SK-N-SH treated with all-trans-retinoic acid at 6 μM for 48 hours (cell line): ENCODE measurements around the gene SORCS3.

ENCODE experiments used
- ATAC-seq: fragments of 200-7000 bp; cut with Tn5 transposase; 3 replicates; pipeline ENCODE4 v1.9.1; 2020; ENCODE audit warnings: mild to moderate bottlenecking, moderate library complexity
- ARNTL ChIP-seq: fragments of 450-650 bp; formaldehyde crosslinking; IDR thresholded peaks from 2 replicates; pipeline ENCODE4 v1.5.0; 2020; ENCODE audit warnings: low read depth, mild to moderate bottlenecking, moderate library complexity, borderline replicate concordance
- BACH2 ChIP-seq: fragments of 250-450 bp; sonication (Bioruptor Pico); IDR thresholded peaks from 2 replicates; pipeline ENCODE4 v1.9.0; 2021; ENCODE audit warnings: mild to moderate bottlenecking, borderline replicate concordance
- CSDC2 ChIP-seq: fragments of 250-450 bp; sonication (Bioruptor Pico); IDR thresholded peaks from 2 replicates; pipeline ENCODE4 v1.5.0; 2020; ENCODE audit warnings: mild to moderate bottlenecking, moderate library complexity
- CSRNP3 ChIP-seq: fragments of 250-450 bp; sonication (Bioruptor Pico); IDR thresholded peaks from 2 replicates; pipeline ENCODE4 v1.5.1; 2021; ENCODE audit warnings: mild to moderate bottlenecking, moderate library complexity
- ESRRG ChIP-seq: fragments of 250-450 bp; sonication (Bioruptor Pico); IDR thresholded peaks from 2 replicates; pipeline ENCODE4 v1.6.1; 2021; ENCODE audit warnings: mild to moderate bottlenecking
- GLIS3 ChIP-seq: fragments of 250-450 bp; sonication (Bioruptor Pico); IDR thresholded peaks from 2 replicates; pipeline ENCODE4 v1.5.0; 2020; ENCODE audit warnings: mild to moderate bottlenecking, moderate library complexity
- ISL1 ChIP-seq: fragments of 250-450 bp; sonication (Bioruptor Pico); IDR thresholded peaks from 2 replicates; pipeline ENCODE4 v2.1.2; 2022; ENCODE audit warnings: mild to moderate bottlenecking, moderate library complexity
- OSR1 ChIP-seq: fragments of 250-450 bp; sonication (Bioruptor Pico); IDR thresholded peaks from 2 replicates; pipeline ENCODE4 v1.8.0; 2022; ENCODE audit warnings: moderate library complexity, mild to moderate bottlenecking, inconsistent platforms
- POU6F1 ChIP-seq: fragments of 250-450 bp; sonication (Bioruptor Pico); IDR thresholded peaks from 2 replicates; pipeline ENCODE4 v1.8.0; 2021; ENCODE audit warnings: low read depth, mild to moderate bottlenecking, moderate library complexity, borderline replicate concordance
- PPARA ChIP-seq: fragments of 250-450 bp; sonication (Bioruptor Pico); IDR thresholded peaks from 2 replicates; pipeline ENCODE4 v1.5.0; 2020; ENCODE audit warnings: mild to moderate bottlenecking, borderline replicate concordance
- RARB ChIP-seq: fragments of 250-450 bp; sonication (Bioruptor Pico); IDR thresholded peaks from 2 replicates; pipeline ENCODE4 v1.8.0; 2021; ENCODE audit warnings: mild to moderate bottlenecking, moderate library complexity
- SNAI2 ChIP-seq: fragments of 250-450 bp; sonication (Bioruptor Pico); IDR thresholded peaks from 2 replicates; pipeline ENCODE4 v1.5.0; 2020; ENCODE audit warnings: mild to moderate bottlenecking, moderate library complexity
- TCF4 ChIP-seq: fragments of 250-450 bp; sonication (Bioruptor Pico); IDR thresholded peaks from 2 replicates; pipeline ENCODE4 v1.8.0; 2021; ENCODE audit warnings: mild to moderate bottlenecking, moderate library complexity, borderline replicate concordance
- TOX ChIP-seq: fragments of 250-450 bp; sonication (Bioruptor Pico); IDR thresholded peaks from 2 replicates; pipeline ENCODE4 v1.8.0; 2021; ENCODE audit warnings: mild to moderate bottlenecking, moderate library complexity, borderline replicate concordance
- TSHZ2 ChIP-seq: fragments of 250-450 bp; sonication (Bioruptor Pico); IDR thresholded peaks from 2 replicates; pipeline ENCODE4 v1.5.0; 2020; ENCODE audit warnings: mild to moderate bottlenecking, moderate library complexity
- ZC3H10 ChIP-seq: fragments of 250-450 bp; sonication (Bioruptor Pico); IDR thresholded peaks from 2 replicates; pipeline ENCODE4 v1.5.1; 2021; ENCODE audit warnings: mild to moderate bottlenecking, moderate library complexity
- ZFP30 ChIP-seq: fragments of 450-650 bp; formaldehyde crosslinking; IDR thresholded peaks from 2 replicates; pipeline ENCODE4 v1.5.0; 2022; ENCODE audit warnings: mild to moderate bottlenecking, moderate library complexity
- ZNF565 ChIP-seq: fragments of 450-650 bp; formaldehyde crosslinking; conservative IDR thresholded peaks from 2 replicates; pipeline ENCODE4 v1.5.0; 2020; ENCODE audit warnings: low read depth, mild to moderate bottlenecking, moderate library complexity
- ZNF70 ChIP-seq: fragments of 450-650 bp; formaldehyde crosslinking; IDR thresholded peaks from 2 replicates; pipeline ENCODE4 v1.5.0; 2020; ENCODE audit warnings: mild to moderate bottlenecking, moderate library complexity
- ZNF8 ChIP-seq: fragments of 450-650 bp; formaldehyde crosslinking; IDR thresholded peaks from 2 replicates; pipeline ENCODE4 v1.5.0; 2020; ENCODE audit warnings: mild to moderate bottlenecking, moderate library complexity
- TF ChIP-seq, protein P1 (sequence below): fragments of 250-450 bp; sonication (Bioruptor Pico); IDR thresholded peaks from 2 replicates; pipeline ENCODE4 v1.5.1; 2020; ENCODE audit warnings: low read depth, mild to moderate bottlenecking, moderate library complexity
- TF ChIP-seq, protein P2 (sequence below): fragments of 250-450 bp; sonication (Bioruptor Pico); IDR thresholded peaks from 2 replicates; pipeline ENCODE4 v1.8.0; 2020; ENCODE audit warnings: mild to moderate bottlenecking, moderate library complexity, borderline replicate concordance

The SORCS3 gene

DNA sequence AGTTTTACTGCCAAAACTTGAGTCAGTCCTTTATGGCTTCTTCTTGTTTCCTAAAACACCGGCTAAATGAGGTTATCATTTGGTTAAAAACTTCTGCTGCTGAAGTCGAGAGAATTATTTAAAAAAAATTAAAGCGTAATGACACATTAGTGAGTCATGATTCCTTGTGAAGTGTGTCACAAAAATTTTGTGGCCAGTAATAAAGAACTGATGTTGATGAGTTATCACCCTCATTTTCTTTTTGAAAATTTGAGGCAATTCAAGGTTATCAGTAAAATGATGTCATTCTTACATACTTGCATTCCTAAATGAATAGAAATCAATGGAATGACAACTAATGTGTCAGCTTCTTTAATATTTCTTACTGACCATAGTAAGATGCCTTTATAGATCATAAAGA, 427.4 kb downstream of the SORCS3 start:
- TF ChIP-seq ZNF565 (no peak), SNAI2 (CRISPR knock-in tag) (no peak), CSRNP3 (CRISPR knock-in tag) (no peak), TOX (no peak), OSR1 (CRISPR knock-in tag) (no peak), RARB (no peak), GLIS3 (no peak), ISL1 (CRISPR knock-in tag) (no peak), ESRRG (CRISPR knock-in tag) (no peak), ZNF8 (no peak), TSHZ2 (no peak), ZNF70 (CRISPR knock-in tag) (no peak), PPARA (CRISPR knock-in tag) (no peak)
- TF ChIP-seq, protein P1, sequence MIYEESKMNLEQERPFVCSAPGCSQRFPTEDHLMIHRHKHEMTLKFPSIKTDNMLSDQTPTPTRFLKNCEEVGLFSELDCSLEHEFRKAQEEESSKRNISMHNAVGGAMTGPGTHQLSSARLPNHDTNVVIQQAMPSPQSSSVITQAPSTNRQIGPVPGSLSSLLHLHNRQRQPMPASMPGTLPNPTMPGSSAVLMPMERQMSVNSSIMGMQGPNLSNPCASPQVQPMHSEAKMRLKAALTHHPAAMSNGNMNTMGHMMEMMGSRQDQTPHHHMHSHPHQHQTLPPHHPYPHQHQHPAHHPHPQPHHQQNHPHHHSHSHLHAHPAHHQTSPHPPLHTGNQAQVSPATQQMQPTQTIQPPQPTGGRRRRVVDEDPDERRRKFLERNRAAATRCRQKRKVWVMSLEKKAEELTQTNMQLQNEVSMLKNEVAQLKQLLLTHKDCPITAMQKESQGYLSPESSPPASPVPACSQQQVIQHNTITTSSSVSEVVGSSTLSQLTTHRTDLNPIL, result no peak
- no peak for ATAC-seq

DNA sequence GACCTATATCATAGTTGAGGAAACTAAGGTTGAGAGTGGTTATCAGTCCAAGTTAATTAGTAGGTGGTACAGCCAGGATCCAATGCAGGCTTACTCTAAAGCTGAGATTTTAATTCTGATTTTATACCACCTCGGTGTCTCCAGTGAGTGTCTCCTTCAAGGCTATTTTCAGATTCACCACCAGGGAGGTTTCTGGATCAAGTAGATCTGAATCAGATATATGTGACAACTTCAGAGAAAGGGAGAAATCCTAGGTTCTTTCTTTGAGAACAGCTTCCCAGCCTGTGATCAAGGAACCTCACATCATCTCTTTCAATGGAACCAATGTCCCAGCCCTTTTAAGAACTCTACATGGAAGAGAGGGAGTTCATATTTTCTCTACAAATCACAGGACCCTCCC, 429.2 kb downstream of the SORCS3 start:
- TF ChIP-seq ARNTL (CRISPR knock-in tag) (no peak), TSHZ2 (no peak)
- TF ChIP-seq, protein P1, result no peak
- ATAC-seq, result no peak

DNA sequence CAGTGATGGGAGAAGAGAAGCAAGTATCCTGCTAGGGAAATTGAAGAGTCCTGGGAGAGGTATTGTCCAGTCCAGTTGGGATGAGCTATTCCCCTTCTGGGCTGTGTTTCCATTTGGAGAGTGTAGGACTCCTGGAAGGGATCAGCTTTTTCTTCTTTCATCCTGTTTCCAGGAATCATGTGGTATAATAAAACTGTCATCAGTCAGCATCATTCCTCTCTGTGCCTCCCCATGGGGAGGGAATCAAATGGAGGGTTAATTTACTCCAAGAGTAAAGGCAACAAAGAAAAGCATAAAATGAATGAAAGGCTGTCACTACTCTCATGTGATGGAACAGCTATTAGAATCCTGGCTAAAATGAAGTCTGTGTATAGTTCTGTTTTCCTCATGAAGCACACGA, 429.9 kb downstream of the SORCS3 start:
- no peak for ATAC-seq
- TF ChIP-seq POU6F1 (CRISPR knock-in tag) (no peak), CSRNP3 (CRISPR knock-in tag) (no peak), ZNF8 (no peak), ZNF565 (no peak), ZNF70 (CRISPR knock-in tag) (no peak), TCF4 (CRISPR knock-in tag) (no peak), ZC3H10 (CRISPR knock-in tag) (no peak), BACH2 (no peak), CSDC2 (CRISPR knock-in tag) (no peak), ARNTL (CRISPR knock-in tag) (no peak), TOX (no peak), ZFP30 (CRISPR knock-in tag) (no peak), OSR1 (CRISPR knock-in tag) (no peak), ISL1 (CRISPR knock-in tag) (no peak)
- TF ChIP-seq, protein P1, result no peak
- TF ChIP-seq, protein P2, sequence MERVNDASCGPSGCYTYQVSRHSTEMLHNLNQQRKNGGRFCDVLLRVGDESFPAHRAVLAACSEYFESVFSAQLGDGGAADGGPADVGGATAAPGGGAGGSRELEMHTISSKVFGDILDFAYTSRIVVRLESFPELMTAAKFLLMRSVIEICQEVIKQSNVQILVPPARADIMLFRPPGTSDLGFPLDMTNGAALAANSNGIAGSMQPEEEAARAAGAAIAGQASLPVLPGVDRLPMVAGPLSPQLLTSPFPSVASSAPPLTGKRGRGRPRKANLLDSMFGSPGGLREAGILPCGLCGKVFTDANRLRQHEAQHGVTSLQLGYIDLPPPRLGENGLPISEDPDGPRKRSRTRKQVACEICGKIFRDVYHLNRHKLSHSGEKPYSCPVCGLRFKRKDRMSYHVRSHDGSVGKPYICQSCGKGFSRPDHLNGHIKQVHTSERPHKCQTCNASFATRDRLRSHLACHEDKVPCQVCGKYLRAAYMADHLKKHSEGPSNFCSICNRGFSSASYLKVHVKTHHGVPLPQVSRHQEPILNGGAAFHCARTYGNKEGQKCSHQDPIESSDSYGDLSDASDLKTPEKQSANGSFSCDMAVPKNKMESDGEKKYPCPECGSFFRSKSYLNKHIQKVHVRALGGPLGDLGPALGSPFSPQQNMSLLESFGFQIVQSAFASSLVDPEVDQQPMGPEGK (CRISPR knock-in tag), result no peak
